ENCODE data around the gene PMIS2. TPM values are rescaled to one million over a fixed set of nuclear protein-coding genes. Genes with fewer than 3 reads are reported as not detected.

PMIS2 gene
- total RNA-seq, 1 donor from 2014 or later, result not detected

DNA sequence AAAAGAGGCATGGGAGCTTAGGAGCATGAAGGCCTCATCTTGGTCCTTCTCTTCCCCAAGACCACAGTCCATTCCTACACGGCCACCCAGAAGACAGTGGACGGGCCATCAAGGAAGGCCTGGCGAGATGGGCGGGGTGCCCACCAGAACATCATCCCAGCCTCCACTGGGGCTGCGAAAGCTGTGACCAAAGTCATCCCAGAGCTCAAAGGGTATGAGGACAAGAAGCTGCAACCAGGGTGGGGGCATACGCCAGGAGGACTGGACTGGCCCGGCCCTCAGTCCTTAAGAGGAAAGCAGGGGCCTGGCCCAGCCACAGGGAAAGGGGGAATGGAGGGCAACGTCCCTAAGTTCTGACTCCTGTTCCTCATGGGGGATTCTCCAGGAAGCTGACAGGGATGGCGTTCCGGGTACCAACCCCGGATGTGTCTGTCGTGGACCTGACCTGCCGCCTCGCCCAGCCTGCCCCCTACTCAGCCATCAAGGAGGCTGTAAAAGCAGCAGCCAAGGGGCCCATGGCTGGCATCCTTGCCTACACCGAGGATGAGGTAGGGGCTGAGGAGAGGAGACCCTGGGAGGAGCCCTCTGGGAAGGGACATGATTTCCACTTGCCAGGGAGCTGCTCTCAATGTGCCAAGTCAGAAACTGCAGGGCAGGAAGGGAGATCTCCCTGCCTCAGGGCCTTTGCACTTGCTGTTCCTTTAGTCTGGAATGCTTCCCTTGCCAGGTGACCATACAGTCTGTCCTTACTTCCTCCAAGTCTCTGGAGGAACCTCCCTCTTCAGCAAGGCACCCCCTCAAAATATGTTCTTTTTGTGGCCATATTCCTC, 42.5 kb upstream of the PMIS2 start:
- Histone ChIP-seq H3K4me3 (no peak overlapping the region), H3K4me1 (peaks cover 10% of the 10 kb centered on the region), H3K36me3 (no peaks in the 10 kb centered on the region), H3K27ac (no peak overlapping the region), H3K27me3 (no peaks in the 10 kb centered on the region), H3K9me3 (no peaks in the 10 kb centered on the region)
- TF ChIP-seq, protein P1, sequence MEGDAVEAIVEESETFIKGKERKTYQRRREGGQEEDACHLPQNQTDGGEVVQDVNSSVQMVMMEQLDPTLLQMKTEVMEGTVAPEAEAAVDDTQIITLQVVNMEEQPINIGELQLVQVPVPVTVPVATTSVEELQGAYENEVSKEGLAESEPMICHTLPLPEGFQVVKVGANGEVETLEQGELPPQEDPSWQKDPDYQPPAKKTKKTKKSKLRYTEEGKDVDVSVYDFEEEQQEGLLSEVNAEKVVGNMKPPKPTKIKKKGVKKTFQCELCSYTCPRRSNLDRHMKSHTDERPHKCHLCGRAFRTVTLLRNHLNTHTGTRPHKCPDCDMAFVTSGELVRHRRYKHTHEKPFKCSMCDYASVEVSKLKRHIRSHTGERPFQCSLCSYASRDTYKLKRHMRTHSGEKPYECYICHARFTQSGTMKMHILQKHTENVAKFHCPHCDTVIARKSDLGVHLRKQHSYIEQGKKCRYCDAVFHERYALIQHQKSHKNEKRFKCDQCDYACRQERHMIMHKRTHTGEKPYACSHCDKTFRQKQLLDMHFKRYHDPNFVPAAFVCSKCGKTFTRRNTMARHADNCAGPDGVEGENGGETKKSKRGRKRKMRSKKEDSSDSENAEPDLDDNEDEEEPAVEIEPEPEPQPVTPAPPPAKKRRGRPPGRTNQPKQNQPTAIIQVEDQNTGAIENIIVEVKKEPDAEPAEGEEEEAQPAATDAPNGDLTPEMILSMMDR (IDR thresholded peaks at IDR 0.05), result no peak
- intact Hi-C loops (cut with DNase I), result no loop called here
- no peak for ATAC-seq
- no peak for DNase-seq

- TF ChIP-seq, protein P1 (IDR thresholded peaks at IDR 0.05), result no peak
- peaks cover 10% of the 10 kb centered on the region for H3K4me1 ChIP-seq
- H3K27ac ChIP-seq, result no peak overlapping the region
- H3K4me3 ChIP-seq, result peak overlapping the region; percentile 97
- no peak for ATAC-seq
- no peaks in the 10 kb centered on the region for H3K27me3 ChIP-seq
- no peaks in the 10 kb centered on the region for H3K9me3 ChIP-seq
- intact Hi-C loops (cut with DNase I), result no loop called here
- H3K36me3 ChIP-seq, result no peaks in the 10 kb centered on the region
- DNase-seq, result no peak
Observed at GRCh38 chr19:35544110-35544802, 41.7 kb upstream of the PMIS2 start.

- Histone ChIP-seq H3K27me3 (no peaks in the 10 kb centered on the region), H3K4me3 (peak within 1 kb of the TSS; percentile 97), H3K36me3 (no peaks in the 10 kb centered on the region), H3K9me3 (no peaks in the 10 kb centered on the region), H3K27ac (peak within 1 kb of the TSS; percentile 77), H3K4me1 (peaks cover 10% of the 10 kb centered on the region)
- TF ChIP-seq, protein P1 (IDR thresholded peaks at IDR 0.05), result no peak
- DNase-seq, result peak; percentile 98
- intact Hi-C loops (cut with DNase I), result no loop called here
- ATAC-seq, result peak; percentile 97
Observed at GRCh38 chr19:35545001-35545854, 40.7 kb upstream of the PMIS2 start, which contains the start of gene TMEM147. Gene TMEM147, plus strand, starts transcription at chr19:35545626. Its CDS starts 114 bp downstream, at chr19:35545740.

GRCh38 chr19:35545855-35546381, 40.1 kb upstream of the PMIS2 start:
- intact Hi-C loops (cut with DNase I), result no loop called here
- ATAC-seq (peak; percentile 42), DNase-seq (peak; percentile 76)
- no peaks in the 10 kb centered on the region for H3K27me3 ChIP-seq
- peaks cover 10% of the 10 kb centered on the region for H3K4me1 ChIP-seq
- H3K9me3 ChIP-seq, result no peaks in the 10 kb centered on the region
- H3K27ac ChIP-seq, result peak overlapping the region; percentile 77
- no peaks in the 10 kb centered on the region for H3K36me3 ChIP-seq
- TF ChIP-seq, protein P1 (IDR thresholded peaks at IDR 0.05), result no peak
- peak overlapping the region; percentile 97 for H3K4me3 ChIP-seq

DNA sequence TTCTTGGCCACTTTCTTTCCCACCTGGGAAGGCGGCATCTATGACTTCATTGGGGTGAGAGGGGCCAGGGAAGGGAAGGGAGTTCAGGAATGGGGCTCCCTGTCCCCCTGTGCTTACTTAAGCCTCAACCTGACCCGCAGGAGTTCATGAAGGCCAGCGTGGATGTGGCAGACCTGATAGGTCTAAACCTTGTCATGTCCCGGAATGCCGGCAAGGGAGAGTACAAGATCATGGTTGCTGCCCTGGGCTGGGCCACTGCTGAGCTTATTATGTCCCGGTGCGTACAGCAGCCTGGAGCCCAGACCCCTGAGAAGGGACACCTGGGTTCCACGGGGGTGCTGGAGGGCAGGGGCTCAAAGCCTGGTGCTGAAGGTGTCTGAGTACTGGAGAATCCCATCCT, 39.4 kb upstream of the PMIS2 start:
- H3K4me1 ChIP-seq, result peaks cover 10% of the 10 kb centered on the region
- H3K27ac ChIP-seq, result no peak overlapping the region
- TF ChIP-seq, protein P1 (IDR thresholded peaks at IDR 0.05), result no peak
- intact Hi-C loops (cut with DNase I), result no loop called here
- no peaks in the 10 kb centered on the region for H3K9me3 ChIP-seq
- no peaks in the 10 kb centered on the region for H3K27me3 ChIP-seq
- no peaks in the 10 kb centered on the region for H3K36me3 ChIP-seq
- ATAC-seq (no peak), DNase-seq (no peak)
- H3K4me3 ChIP-seq, result peak overlapping the region; percentile 97

Measured in upper lobe of right lung (tissue), 1 donor.